Lung (tissue), 12 donors: Measurements from ENCODE around the gene PRKAR1B. TPM values are rescaled to one million over a fixed set of nuclear protein-coding genes. Genes with fewer than 3 reads are reported as not detected.

Experiments
- ATAC-seq: fragments of 200-7000 bp; cut with Tn5 transposase; one replicate; pipeline ENCODE4 v1.9.1; 2020; ENCODE audit warnings: moderate number of reproducible peaks; ENCODE audit not compliant: insufficient read depth, low FRiP score
- DNase-seq, 3 donors: peaks; one replicate each; pipeline ENCODE4 v3.0.0-alpha.2; 2013 to 2017
- H3K27ac ChIP-seq, 2 donors: one replicate each; pipeline ENCODE4 v1.5.1; 2013; ENCODE audit warnings: mild to moderate bottlenecking in 2 of 2, moderate library complexity in 2 of 2, control low read depth in 1 of 2, inconsistent platforms in 1 of 2, low read depth in 1 of 2, low read length in 1 of 2
- H3K27me3 ChIP-seq, 3 donors: one replicate each; pipeline ENCODE4 v1.5.1; 2013; ENCODE audit warnings: low read length in 2 of 3; ENCODE audit not compliant: control insufficient read depth in 3 of 3, insufficient read depth in 3 of 3
- H3K36me3 ChIP-seq, 4 donors: one replicate each; pipeline ENCODE4 v1.5.1; 2013; ENCODE audit warnings: low read length in 4 of 4, mild to moderate bottlenecking in 1 of 4, moderate library complexity in 1 of 4; ENCODE audit not compliant: control insufficient read depth in 4 of 4, insufficient read depth in 4 of 4
- H3K4me1 ChIP-seq, 5 donors: one replicate each; pipeline ENCODE4 v1.5.1; 2013; ENCODE audit warnings: low read length in 5 of 5, mild to moderate bottlenecking in 2 of 5, moderate library complexity in 1 of 5; ENCODE audit not compliant: control insufficient read depth in 5 of 5, insufficient read depth in 5 of 5
- H3K4me3 ChIP-seq: one replicate; pipeline ENCODE4 v1.5.1; 2013; ENCODE audit warnings: mild to moderate bottlenecking, control low read depth, moderate library complexity
- H3K9ac ChIP-seq, 2 donors: one replicate each; pipeline ENCODE4 v1.5.1; 2013; ENCODE audit warnings: low read length in 2 of 2, control low read depth in 1 of 2; ENCODE audit not compliant: insufficient read depth in 1 of 2
- H3K9me3 ChIP-seq, 4 donors: one replicate each; pipeline ENCODE4 v1.5.1; 2013; ENCODE audit warnings: low read length in 3 of 4, mild to moderate bottlenecking in 1 of 4, moderate library complexity in 1 of 4; ENCODE audit not compliant: control insufficient read depth in 4 of 4, insufficient read depth in 3 of 4
- WGBS, 2 donors: extraction: QIAGEN DNeasy Blood & Tissue Kit; methylation state at CpG; one replicate each; pipeline ENCODE4 v1.1.7; 2013; 5-methylcytosine and 5-hydroxymethylcytosine counted together
- polyA plus RNA-seq, 2 donors: library from polyadenylated mRNA; stranded (reverse); fragments of 200-250 nt; gene quantifications; one replicate each; pipeline ENCODE4 v1.2.1, GENCODE V29; 2013
- total RNA-seq, 2 donors: library from RNA; depleted of rRNA in 1 of 2; stranded (reverse); fragments of >200 nt in 1 of 2; gene quantifications; one replicate each; pipeline ENCODE4 v1.2.1, GENCODE V29; 2014 to 2021
- TF ChIP-seq, protein P1 (sequence below): IDR thresholded peaks from 2 replicates; pipeline ENCODE4 v1.5.1; 2012; ENCODE audit warnings: mild to moderate bottlenecking; ENCODE audit errors: control extremely low read depth, extremely low read depth
- donor health status: control.
- donor health status: control.
- donor health status: Bipolar disorder and iron deficiency.
- donor health status: healthy.
- donor health status: DM: yes; HTN: yes; CAD: no.

PRKAR1B gene
- total and polyA plus RNA-seq, 4 donors = 11.3 to 32.0 (median 16.3) TPM

DNA sequence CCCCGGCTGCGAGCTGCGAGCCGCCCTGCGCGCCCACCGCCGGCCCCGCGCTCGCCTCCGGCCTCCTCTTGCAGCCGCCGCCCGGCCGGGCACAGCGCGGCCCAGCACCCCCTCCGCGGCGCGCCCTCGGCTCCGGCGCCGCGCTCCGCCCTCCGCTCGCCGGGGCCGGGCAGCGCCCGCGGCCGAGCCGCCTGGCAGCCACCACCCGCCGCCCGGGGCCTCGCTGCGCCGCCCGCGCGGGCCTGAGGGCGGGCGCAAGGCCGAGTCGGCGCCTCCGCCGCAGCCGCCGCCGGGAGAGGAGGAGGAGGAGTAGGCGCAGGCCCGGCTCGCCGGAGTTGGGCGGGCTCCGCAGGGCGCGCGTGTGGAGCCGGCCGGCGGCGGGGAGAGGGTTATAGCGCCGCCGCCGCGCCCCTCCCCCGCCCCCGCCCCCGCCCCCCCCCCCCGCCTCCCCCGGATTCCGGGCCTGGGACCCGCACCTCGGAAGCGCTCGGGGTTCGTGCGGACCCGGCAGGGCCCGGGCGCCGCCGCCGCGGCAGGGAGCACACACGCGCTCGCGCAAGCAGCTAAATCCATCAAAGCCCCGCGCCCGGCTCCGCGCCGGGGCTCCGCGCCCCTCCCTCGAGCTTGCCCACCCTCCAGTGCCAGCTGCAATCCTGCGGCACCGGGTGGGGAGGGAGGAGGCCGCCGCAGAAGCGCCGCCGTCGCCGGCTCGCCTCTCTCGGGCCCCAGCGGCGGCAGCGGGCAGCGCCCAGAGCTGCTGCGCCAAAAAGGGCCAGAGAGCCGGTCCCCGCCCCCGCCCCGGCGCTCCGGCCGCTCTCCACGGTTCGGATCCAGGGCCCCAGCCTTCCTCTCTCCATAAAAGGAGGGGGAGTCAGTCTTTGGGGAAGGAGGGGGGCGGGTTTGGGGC lies 207.3 kb downstream of the PRKAR1B start, which contains the start of gene PDGFA:
PDGFA (minus strand) TSS at position 363 of the 907 bp plus-strand sequence. CDS start 845 bp downstream, outside the sequence.
- Histone ChIP-seq H3K27ac (peak within 1 kb of the TSS; percentile 91 to 93), H3K4me3 (peak within 1 kb of the TSS; percentile 77), H3K27me3 (peaks cover 0 to 28% (median 22%) of the 10 kb centered on the region in 3 donors), H3K4me1 (peaks cover 7 to 23% (median 16%) of the 10 kb centered on the region in 5 donors), H3K9me3 (no peaks in the 10 kb centered on the region), H3K36me3 (no peaks in the 10 kb centered on the region), H3K9ac (no peak within 1 kb of the TSS)
- WGBS, 2 donors = 1% methylated on average over 41 to 123 of the region's 132 CpGs
- TF ChIP-seq, protein P1, sequence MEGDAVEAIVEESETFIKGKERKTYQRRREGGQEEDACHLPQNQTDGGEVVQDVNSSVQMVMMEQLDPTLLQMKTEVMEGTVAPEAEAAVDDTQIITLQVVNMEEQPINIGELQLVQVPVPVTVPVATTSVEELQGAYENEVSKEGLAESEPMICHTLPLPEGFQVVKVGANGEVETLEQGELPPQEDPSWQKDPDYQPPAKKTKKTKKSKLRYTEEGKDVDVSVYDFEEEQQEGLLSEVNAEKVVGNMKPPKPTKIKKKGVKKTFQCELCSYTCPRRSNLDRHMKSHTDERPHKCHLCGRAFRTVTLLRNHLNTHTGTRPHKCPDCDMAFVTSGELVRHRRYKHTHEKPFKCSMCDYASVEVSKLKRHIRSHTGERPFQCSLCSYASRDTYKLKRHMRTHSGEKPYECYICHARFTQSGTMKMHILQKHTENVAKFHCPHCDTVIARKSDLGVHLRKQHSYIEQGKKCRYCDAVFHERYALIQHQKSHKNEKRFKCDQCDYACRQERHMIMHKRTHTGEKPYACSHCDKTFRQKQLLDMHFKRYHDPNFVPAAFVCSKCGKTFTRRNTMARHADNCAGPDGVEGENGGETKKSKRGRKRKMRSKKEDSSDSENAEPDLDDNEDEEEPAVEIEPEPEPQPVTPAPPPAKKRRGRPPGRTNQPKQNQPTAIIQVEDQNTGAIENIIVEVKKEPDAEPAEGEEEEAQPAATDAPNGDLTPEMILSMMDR = no peak
- ATAC-seq (peak; percentile 16), DNase-seq (peak; percentile 61 to 74 (median 64))

DNA sequence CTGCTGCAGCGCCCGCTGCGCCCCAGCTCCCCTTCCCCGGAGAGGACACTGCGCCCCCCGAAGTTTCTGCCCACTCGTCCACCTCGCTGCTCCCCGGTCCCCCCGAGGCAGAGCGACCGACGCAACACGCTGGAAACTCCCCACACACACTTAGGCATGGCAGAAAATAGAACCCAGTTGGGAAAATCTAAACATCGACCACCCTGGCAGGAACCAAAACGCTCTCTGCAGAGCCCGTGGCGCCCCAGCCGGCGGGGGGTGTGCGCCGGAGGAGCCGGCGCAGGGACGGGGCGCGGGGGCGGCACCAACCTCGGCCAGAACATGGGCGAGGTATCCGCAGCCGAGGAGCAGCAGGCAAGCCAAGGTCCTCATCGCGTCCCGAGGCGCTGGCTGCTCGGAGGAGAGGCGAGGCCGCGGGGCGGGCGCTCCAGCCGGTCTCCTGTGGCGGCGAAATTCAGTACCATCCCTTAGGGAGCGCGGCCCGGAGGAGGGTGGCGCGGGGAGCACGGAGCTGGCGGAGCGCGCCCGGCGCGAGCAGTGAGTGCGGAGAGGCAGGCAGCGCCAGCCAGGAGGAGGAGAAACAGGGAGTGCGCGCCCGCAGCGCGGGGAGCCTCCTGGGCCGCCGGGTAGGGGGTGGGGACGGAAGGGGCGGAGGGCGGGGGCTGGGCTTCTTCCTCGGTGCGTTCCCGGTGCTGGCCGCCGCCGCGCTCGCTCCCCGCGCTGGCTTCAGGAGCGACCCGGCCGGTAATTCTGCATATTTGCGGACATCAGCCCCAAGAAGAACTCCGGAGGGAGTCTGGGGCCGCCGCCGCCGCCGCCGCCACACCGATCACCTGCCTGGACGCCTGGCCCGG lies 208.2 kb downstream of the PRKAR1B start:
- WGBS, 2 donors = 1% methylated on average over 89 to 93 of the region's 93 CpGs

DNA sequence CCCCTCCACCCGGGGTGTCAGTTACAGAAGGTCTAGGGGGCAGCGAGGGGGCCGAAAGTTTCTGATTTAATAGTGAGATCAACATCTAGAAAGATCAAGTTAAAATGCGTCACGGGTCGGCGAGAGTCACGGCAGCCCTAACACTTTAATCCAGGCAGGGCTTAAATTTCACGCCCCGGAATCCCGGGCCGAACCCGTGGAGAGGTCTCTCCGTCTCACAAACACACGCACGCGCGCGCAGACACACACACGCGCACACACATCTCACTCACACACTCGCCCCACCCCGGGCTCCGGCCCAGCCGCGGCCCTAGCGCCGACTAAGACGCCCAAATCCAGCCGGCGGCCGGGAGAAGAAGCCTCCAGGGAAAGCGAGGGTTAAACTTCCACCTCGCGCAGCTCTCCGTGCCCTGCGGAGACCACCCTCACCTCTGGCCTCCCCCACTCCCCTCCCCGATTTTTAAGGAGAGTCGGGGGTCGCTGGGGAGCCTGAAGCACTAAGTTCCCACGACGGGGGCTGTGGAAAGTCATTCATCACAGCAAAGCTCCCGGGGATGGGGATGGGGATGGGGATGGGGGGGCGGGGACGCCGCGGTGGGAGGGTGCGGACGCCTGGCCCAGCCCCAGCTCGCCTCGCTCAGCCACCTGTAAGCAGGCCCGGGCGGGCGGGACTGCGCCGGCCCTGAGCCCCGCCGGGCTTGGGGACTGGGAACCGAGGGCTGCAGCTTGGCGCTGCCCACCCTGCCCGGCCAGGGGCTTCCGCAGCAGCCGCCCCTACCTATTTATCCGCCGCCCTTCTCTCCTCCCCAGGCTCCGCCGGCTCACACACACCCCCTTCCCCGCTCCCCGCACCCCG lies 209.1 kb downstream of the PRKAR1B start:
- 1% methylated on average over 45 to 70 of the region's 70 CpGs for WGBS, 2 donors
- peaks cover 10 to 36% (median 16%) of the 10 kb centered on the region in 5 donors for H3K4me1 ChIP-seq
- peaks cover 0 to 20% (median 16%) of the 10 kb centered on the region in 3 donors for H3K27me3 ChIP-seq

More for the DNA sequence above, 208.2 kb downstream of the PRKAR1B start:
- TF ChIP-seq, protein P1 = no peak
- DNase-seq (peak; percentile 74 to 88 (median 87)), ATAC-seq (peak; percentile 64)
- H3K36me3 ChIP-seq = no peaks in the 10 kb centered on the region
- H3K9me3 ChIP-seq = no peaks in the 10 kb centered on the region
- peaks cover 9 to 31% (median 16%) of the 10 kb centered on the region in 5 donors for H3K4me1 ChIP-seq
- peak overlapping the region; percentile 91 to 92 for H3K27ac ChIP-seq
- peaks cover 0 to 26% (median 24%) of the 10 kb centered on the region in 3 donors for H3K27me3 ChIP-seq
- peak overlapping the region; percentile 77 for H3K4me3 ChIP-seq
- no peak overlapping the region for H3K9ac ChIP-seq

More for the DNA sequence above, 209.1 kb downstream of the PRKAR1B start:
- ATAC-seq (no peak), DNase-seq (peak in 2 of 3 donors; percentile 55 to 57)
- Histone ChIP-seq H3K4me3 (peak overlapping the region; percentile 77), H3K36me3 (no peaks in the 10 kb centered on the region), H3K9ac (no peak overlapping the region), H3K9me3 (no peaks in the 10 kb centered on the region), H3K27ac (peak overlapping the region; percentile 91 to 92)
- TF ChIP-seq, protein P1 = no peak
